GM21825 (cell line): ENCODE measurements around the gene REN.
A peak's percentile ranks its signal among the peaks of the same experiment; 100 is the strongest.

Experiments used
- ATAC-seq: cut with Tn5 transposase; IDR thresholded peaks from one replicate; pipeline ENCODE4 v1.9.1; 2021; ENCODE audit warnings: mild to moderate bottlenecking, moderate library complexity; ENCODE audit not compliant: unreplicated experiment

Gene REN

DNA sequence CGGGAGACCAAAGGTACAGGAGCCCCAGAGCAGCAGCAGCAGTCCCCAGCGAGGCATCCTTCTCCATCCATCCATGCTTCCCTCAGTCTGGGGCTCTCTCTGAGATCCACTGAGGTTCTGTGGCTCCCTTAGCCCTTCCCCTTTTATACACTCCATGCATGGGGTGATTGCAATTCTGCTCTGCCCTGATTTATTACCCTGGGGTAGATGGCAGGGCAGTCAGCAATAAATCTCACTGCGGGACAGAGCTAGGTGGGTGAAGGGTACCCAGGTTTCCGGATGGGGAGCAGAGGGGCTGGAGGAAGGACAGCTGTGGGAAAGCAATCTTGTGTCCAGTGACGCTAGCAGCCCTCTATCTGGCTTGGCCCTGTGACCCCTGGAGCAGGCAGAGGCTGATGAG is at the start of gene REN:
Gene REN, minus strand, starts transcription at position 119 of the 400 bp plus-strand sequence. Its CDS starts 44 bp downstream, at position 75.
- no peak for ATAC-seq

DNA sequence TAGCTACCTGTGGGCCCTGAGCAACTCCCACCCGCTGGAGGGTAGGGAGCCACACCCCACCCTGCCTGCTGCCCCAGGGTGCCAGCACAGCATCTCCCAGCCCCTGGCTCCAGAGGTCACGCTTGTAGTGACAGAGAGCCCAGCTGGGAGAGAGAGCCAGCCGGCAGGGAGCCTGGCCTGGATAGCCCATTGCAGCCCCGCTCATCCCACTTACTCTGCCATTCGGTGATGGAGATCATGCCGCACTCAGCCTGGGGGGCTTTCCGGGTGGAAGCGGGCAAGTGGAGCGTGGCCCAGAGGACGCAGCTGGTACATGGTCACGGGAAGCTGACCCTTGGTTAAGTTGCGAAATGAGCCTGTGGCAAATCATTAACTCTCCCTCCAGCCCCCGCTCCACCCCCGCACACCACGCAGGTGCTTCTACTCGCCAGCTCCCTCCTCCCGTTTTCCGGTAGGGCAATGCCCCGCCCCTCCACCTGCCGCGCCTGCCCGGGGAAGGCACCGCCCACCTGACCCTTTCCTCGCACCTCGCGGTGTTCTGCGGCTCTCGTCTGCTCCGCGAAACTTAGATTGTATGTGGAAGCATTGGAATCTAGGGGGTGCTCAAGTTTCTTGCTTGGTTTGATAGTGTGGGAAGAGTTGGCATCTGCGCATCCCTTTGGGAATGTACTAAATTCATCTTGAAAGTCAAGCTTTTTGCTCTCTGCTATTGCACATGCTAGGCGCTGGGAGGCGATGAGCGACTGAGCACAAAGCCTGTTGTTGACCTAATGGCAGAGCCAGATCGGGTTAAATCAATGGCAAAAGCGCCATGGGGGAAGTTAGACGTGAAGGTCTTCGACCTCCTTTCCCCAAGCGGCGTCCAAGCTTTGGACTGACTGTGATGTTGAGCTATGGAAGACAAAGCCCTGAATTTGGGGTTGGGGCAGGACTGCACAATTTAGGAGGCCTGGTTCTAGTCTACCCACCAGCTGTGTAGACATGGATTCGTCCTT is 47.8 kb upstream of the REN start, which contains the start of gene GOLT1A:
Gene GOLT1A, minus strand, starts transcription at position 321 of the 995 bp plus-strand sequence. Its CDS starts 82 bp downstream, at position 239.
- peak; percentile 63 for ATAC-seq

DNA sequence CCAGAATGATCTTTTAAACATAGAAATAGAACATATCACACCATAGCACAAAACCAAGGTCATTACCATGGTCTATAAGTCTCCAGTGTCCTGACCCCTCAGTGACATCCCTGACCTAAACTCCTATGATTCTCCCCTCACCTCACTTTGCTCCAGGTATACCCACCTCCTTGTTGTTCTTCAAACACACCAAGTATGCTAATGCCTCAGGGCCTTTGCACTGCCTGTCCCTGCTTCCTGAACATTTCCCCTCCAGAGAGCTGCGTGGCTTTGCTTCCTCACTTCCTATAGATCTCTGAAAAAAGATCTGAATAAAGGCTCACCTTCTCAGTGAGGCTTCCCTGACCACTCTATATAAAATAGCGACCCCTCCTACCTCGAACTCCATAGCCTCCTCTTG is 46.6 kb upstream of the REN start:
- no peak for ATAC-seq

DNA sequence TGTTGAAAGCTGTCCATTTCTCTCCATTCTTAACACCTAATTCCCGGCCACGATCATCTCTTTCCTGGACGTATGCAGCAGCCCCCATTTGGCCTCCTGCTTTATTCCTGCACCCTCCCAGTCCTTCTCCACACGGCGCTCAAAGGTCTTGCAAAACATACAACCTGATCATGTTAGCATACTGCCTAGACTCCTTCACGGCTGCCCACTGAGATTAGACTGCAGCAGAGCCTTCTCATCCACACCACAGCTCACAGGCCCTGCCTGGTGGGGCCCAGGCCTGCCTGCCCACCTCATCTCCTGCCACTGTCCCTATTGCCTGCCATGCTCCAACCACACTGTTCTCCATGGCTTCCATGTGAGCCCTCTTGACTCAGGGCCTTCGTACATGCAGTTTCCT is 44.9 kb upstream of the REN start:
- no peak for ATAC-seq

DNA sequence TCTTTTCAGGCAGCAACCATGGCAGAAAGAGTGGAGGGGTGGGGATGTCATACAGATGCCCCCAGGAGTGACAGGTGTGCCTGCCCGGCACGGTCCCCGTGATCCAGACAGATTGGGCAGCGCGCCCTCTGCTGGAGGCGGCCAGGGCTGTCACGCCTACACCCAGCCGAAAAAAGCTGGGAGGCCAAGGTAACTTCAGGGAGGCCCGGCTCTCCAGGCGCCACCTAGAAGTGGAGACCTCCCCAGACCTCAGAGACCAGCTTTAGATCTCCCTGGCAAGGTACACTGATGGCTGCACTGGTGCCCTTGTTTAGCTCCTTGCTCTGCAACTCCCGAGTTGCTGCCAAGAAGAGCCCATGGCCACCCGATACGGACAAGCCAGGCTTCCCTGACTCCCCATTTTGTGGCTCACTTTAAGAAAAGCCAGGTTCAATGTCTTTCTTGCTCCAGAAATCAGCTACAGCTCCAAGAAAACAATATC is 41.0 kb upstream of the REN start:
- ATAC-seq, result no peak

DNA sequence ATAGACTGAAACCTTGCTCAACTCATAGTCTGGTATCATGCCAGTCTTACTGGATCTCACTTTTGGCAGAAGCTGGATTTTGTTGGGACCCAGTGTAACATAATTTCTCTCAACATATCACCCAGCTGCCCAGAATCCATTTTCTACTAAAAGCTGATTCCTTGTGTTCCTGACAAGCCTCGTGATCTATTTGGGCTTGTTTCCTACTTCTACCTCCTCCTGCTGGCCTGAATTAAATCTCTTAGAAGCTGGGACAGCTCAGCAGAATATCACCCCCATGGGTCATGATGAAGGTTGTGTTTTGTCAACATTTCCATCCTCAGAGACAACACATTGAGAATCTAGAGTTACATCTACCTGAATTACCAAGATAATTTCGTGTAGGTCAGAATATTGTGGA is 40.0 kb upstream of the REN start:
- ATAC-seq, result no peak

DNA sequence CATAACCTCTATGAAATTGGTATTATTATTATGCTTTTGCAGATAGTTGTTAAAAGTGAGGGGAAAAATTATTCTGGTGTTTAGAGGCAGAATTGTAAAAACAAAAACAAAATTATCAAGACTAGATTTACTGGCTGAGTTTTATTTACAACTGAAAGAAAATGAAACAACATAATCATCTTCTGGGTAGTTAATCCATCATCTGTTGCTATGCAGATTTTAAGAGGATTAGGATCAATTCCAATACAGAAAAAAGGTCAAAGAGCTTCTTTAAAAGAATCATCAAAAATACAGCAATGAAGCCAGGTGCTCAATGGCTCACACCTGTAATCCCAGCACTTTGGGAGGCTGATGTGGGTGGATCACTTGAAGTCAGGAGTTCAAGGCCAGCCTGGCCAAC is 39.3 kb upstream of the REN start:
- ATAC-seq, result no peak

DNA sequence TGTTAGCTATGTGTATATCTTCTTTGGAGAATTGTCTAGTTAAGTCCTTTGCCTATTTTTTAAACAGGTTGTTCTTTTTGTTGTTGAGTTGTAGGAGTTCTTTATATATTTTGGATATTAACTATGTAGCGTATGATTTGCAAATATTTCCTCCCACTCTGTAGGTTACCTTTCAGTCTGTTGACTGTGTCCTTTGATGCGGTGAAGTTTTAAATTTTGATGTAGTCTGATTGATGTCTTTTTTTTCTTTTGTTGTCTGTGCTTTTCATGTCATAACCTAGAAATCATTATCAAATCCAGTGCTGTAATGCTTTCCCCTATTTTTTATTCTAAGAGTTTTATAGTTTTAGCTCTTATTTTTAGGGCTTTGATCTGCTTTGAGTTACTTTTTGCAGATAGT is 38.8 kb upstream of the REN start:
- ATAC-seq, result no peak

DNA sequence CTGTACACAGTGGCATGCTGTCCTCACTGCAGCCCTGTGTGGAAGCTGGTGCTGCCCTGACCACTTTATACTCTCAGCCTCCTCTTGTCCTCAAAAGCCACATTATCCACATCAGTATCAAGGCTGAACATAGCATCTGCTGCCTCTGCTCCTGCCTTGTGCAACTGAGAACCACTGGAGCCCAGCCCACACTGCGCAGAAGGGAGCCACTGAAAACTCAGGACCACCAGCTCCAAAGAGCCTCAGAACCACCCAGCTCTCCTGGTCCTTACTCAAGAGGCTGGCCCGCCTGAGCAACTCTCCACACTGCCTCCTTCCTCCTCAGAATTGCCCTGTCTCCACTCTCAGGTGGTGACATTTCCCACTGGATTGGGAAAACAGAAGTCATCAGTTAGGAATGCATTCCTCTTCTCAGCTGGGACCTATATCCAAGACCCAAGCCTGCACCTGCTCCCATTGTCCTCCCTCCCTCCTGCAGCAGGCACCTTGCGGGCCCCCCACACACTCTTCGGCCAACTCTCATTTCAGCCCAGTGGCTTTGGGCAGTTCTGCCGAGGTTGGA is 37.1 kb upstream of the REN start:
- ATAC-seq, result no peak

DNA sequence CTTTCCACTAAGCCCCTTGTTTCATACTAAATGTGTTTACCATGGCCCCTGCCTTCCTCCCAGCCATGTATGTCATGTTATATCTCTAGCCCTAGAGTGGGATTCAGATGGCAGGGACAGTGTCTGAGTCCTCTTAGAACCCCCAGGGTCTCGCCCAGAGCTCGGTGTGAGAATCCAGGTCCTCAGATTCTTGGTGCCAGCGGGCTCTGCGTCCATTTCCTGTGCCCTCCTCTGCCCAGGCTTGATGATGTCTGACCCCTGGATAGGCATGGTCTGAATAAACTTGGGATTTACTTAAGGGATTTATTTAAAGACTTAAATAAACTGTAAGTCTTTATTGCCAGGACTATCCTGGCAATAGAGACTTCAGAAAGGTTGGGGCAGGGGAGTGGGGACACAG is 36.3 kb upstream of the REN start:
- no peak for ATAC-seq

DNA sequence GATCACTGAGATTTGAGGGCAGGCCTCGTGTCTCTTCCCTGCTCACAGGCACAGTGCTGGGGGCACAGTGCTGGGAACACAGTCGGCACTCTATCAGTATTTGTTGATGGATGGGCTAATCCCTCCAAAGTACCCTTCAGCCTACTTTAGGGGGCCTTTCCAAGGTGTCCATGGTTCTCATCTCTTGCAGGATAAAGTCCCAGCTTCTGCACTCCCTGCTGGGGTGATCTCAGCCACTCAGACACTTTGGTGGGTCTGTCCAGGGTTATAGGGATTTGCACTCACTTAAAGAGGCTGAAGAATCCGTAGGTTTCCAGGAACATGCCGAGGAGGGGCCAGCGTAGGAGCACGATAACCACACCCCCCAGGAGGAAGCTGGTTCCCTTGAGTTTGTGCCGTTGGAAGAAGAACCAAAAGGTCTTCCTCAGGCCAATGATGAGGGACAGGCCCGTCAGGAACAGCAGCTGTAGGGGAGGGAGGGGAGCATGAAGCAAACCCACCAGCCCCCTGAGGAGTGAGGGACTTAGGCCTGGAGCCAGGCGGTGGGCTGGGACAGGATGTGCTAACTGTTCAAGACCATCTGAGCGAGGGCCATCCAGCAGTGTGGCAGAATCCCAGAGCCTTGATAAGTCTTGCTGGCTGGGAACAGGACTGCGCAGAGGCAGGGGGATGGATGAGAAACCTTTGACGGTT is 35.4 kb upstream of the REN start:
- ATAC-seq, result no peak

DNA sequence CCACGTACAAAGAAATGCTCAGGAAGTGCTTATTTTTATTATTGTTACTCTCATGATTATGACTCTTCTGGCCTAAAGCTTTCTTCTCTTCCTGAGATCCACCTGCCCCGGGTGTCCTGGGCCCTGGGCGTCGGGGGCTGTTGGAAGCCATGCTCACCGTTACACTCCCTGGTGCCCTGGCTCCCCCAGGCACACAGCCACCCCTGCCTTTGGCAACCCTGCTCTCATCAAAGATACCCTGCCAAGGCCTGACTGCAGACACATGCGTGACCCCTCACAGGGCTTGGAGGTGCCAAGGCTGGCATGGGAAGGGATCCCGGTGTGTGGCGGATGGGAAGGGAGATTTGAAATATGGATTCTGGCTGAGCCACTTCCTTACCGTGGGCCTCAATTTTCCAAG is 33.4 kb upstream of the REN start:
- no peak for ATAC-seq

DNA sequence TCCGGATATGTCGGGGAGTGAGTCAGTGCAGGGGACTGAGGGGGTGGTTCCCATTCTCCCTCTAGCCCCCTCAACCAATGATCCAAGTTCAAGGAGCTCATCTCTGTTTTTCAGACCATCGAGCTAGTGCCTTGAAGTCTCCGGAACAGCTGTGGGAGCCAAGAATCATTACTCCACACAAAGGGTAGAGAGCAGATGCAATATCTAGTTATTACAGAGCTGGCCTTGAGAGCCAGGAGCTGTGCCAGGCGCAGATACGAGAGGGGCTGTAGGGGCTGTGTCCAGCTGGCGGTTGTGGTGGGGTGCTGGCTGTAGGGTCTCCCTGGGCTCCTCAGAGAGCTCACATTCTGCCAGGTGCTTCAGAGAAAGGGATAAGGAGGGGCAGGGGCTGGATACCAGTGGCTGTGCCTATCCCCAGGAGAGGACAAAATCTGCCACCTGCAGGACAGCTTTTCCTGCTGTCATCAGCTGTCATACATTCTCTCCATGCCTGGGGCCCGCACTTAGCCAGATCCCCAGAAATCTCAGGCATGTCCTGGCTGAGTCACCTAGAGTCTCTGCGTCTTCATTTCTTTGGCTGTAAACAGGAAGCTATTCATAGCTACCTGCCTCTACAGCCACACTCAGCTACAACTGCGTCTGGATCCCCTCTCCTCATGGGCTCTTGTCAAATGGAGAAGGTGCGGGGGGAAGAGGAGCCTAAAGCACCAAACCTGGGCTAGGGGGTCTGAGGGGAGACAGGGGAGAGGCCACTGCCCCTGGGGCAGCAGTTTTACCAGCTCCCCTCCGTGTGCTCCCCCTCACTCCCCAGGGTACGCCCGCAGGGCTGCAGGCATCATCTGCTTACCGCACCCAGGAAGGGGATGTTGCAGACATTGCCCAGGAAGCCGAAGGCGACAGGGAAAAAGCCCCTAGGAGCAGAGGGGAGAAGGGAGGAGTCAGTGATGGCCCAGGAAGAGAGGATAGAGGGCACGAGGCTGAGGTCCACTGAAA is 32.5 kb upstream of the REN start:
- no peak for ATAC-seq

DNA sequence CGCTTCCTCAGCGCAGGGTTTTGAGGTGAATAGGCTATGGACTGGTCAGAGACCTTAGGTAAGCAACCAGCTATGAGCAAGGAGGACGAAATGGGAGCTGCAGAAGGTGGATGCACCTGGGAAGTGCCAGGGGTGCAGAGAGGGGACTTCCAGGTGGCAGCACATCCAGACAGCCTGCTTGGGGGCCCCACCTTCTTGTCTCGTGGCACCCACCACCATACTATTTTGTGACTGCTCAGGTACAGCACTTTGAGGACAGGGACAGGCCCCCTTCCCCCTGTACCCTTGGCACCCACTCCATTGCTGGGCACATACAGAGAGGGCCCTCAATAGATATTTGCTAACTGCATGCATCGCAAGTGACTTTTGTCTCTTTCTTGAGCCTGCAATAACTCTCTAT is 30.9 kb upstream of the REN start:
- ATAC-seq, result no peak

DNA sequence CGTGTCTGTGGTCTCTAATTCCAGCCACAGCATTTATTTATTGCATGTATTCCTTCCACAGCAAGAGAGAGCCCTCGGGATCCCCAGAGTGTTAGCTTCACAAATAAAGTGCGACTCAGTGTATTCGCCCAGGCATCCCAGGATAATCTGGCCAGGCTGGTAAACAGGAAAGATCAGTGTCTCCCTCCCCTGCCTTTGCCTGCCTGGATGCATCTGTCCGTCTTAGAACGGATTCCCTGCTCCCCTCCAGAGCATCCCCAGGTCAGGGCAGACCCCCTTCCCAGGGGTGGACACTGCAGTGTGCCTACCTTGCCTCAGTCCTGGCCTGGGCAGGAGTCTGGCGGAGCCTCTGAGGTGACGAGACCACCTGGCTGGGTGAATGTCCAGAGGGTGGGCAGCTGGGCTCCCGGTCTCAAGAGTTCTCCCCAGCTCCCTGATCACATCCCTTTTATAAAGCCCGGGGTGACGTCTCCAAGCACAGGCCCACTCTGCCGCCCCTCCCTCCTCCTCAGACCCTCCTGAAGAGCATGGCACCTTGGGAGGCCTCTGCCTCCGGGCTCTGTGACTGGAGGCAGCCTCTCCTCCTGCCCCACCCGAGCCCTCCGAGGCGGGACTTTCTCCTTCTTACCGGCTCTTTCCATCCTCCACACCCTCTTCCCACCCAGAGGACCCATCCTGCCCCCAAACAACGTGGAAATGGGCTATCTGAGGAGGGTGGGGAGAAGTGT is 30.1 kb upstream of the REN start, which contains the start of gene KISS1:
Gene KISS1, minus strand, starts transcription at position 424 of the 728 bp plus-strand sequence. CDS start 3,615 bp downstream, outside the sequence.
- no peak for ATAC-seq

DNA sequence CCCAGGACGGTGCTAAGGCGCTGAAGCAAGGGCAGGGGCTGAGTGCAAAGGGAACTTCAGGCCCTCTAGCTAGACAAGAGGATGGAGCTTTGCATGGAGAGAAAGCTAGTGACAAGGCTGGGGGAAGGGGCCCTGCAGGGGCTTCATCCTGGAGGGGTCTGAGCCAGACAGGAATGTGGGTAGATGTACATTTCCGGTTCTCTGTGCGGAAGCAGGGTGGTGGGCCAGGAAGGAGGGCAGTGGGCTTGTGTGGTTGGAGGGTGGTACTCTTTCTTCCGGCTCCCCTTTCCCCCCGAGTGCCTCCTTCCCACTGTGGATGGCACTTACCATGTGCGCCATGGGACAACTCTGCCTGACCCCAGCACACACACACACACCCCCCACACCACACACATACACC is 28.6 kb upstream of the REN start:
- ATAC-seq, result no peak

DNA sequence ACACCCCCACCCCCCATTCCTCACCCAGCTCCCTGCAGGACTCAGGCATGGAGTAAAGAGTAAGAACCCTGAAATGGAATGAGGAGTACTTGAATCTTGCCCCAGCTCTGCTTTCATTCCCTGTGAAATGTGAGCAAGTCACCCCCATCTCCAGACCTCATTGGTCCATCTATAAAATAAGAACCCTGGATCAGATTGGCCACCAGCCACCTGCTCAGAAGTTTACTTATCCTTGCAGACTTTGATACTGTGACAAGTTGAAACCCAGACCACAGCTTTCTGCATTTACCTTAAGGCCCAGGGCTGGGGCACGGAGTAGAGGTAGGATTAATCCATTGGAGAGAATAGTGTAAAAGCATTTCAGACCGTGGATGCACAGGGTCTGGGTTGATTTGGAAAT is 27.9 kb upstream of the REN start:
- ATAC-seq, result no peak

DNA sequence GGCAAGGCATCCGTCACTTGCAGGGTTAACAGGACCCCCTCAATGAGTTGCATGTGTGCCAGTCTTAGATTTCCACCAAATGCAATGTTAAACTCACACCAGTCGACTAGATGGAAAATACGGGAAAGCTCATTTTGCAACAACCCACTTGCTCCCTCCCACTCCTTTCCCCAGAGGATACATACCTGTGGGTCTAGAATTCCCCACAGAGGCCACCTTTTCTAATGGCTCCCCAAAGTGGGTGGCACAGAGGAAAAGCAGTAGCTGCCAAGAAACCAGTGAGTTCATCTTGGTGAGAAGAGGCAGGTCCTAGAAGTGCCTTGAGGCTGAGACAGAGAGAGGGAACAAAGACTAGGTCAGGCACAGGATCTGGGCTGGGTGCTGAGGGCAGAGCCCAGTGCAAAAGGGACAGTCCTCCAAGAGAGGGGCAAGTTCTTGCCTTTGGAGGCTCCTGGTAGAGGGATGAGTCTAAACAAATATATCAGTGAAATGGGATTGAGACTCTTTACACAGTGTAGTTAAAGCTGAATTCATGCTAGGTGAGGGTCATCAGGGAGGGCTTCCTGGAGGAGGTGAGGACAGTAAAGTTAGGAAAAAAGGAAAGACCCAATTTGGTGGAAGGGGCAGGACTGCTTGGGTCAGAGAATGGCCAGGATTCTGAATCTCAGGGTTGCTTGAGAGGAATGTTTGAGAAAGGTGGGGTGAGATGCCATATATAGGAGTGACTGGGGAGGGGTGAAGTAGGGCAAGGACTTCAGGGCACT is 26.6 kb upstream of the REN start:
- ATAC-seq, result no peak

DNA sequence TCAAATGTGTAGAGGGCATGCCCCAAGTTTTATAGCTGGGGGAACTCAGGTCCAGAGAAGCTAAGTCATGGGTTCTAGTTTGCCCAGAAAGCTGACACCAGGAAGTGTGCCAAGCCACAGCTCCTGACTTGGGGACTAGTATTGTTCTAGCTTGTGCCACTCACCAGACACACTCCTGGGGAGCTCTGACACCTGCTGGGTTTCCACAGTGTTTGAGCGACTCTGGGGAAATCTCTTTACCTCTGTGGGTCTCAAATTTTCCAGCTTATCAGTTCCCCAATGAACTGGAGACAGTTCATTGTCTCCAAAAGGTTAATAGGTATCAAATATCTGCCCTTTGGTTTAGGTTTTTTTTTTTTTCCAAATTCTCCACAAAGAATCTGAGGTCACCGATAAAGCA is 25.9 kb upstream of the REN start:
- no peak for ATAC-seq
